ENCODE data around the gene PDSS2. TPM values are rescaled to one million over a fixed set of nuclear protein-coding genes. Genes with fewer than 3 reads are reported as not detected.

The PDSS2 gene
- total and polyA plus RNA-seq, 2 of the 4 experiments (the other 2 are of a cell fraction): 8.6 to 9.2 TPM

- Histone ChIP-seq H3K56ac (ENCODE audit: extremely low read depth, insufficient read depth, low read length) (no peak overlapping the region), H4K5ac (ENCODE audit: low read depth, low read length) (peak overlapping the region; percentile 68; the same call in 1 of the 2 replicates), H4K20me1 (ENCODE audit: insufficient read depth, low read length) (no peaks in the 10 kb centered on the region), H3K4ac (ENCODE audit: low read depth, low read length) (no peak overlapping the region), H2AFZ (replicated peaks; ENCODE audit: low read length, poor library complexity) (no peak overlapping the region), H3K27me3 (ENCODE audit: control insufficient read depth, insufficient read depth, low read length) (no peaks in the 10 kb centered on the region), H3K9ac (ENCODE audit: low read depth, low read length) (no peak overlapping the region), H3K4me2 (ENCODE audit: low read depth, low read length) (no peak overlapping the region), H4K91ac (ENCODE audit: insufficient read depth, low read depth, low read length) (peak overlapping the region; percentile 24; the same call in 1 of the 2 replicates), H2BK20ac (ENCODE audit: low read depth, low read length) (peak overlapping the region; percentile 45; the same call in 1 of the 2 replicates), H3K4me3 (ENCODE audit: insufficient read depth, low read depth, low read length) (no peak overlapping the region), H4K8ac (ENCODE audit: low read depth in 2 of 2, low read length in 2 of 2) (peak overlapping the region in 1 of 2 experiments; percentile 10; a peak in 1 of 4 replicates), H3K36me3 (ENCODE audit: control insufficient read depth, insufficient read depth, low read length) (no peaks in the 10 kb centered on the region), H2BK120ac (ENCODE audit: low read depth, low read length) (no peak overlapping the region), H2BK5ac (ENCODE audit: low read depth, low read length, poor library complexity, severe bottlenecking) (no peak overlapping the region), H3K9me3 (ENCODE audit: control insufficient read depth, insufficient read depth, low read length) (no peaks in the 10 kb centered on the region), H2AK9ac (replicated peaks; ENCODE audit: low read depth, low read length, poor library complexity) (no peak overlapping the region), H3K4me1 (ENCODE audit: control insufficient read depth, insufficient read depth, low read length) (no peaks in the 10 kb centered on the region; the same call in 1 of the 2 replicates), H3K79me1 (ENCODE audit: low read depth in 1 of 2, low read length in 2 of 2) (no peaks in the 10 kb centered on the region), H3K18ac (ENCODE audit: low read depth, low read length) (0 out of 2 replicates have a peak overlapping the region, but pooled peaks have one; percentile 48), H3K23ac (ENCODE audit: low read depth, low read length) (no peak overlapping the region), H2AK5ac (ENCODE audit: low read depth, low read length) (no peak overlapping the region), H2BK15ac (ENCODE audit: low read depth, low read length) (no peak overlapping the region), H3K9me1 (ENCODE audit: insufficient read depth, low read length) (no peaks in the 10 kb centered on the region), H3K27ac (ENCODE audit: insufficient read depth, low read length) (no peak overlapping the region), H3K14ac (replicated peaks; ENCODE audit: low read depth, low read length) (no peak overlapping the region; the same call in 1 of the 2 replicates)
- intact Hi-C loops (cut with micrococcal nuclease) (no loop called here), dilution Hi-C loops (cut with HindIII; ENCODE audit: low sequenced_read_pairs, unreplicated experiment) (no loop called here), in situ Hi-C loops (cut with MboI; ENCODE audit: low sequenced_read_pairs) (no loop called here)
- CTCF ChIA-PET: no interaction called here
- ATAC-seq (ENCODE audit: low read depth) (no peak), DNase-seq (no peak)
- POLR2A ChIA-PET (ENCODE audit: unreplicated experiment): interaction anchor here (0.5 kb wide), 1 partner anchor 703 kb away, joined by 13 read pairs; no protein-coding TSS in a partner anchor
- no TSS peak for BruUV-seq (replicated peaks)
- no peak for TF ChIP-seq POLR2A (IDR thresholded peaks at IDR 0.05; ENCODE audit: low read depth, low read length)
- TF ChIP-seq CHD1 (IDR thresholded peaks at IDR 0.05; ENCODE audit: low read depth, low read length): no peak
- no peak for TF ChIP-seq NFE2L2 (IDR thresholded peaks at IDR 0.05; ENCODE audit: low read depth, low read length)
- TF ChIP-seq MXI1 (IDR thresholded peaks at IDR 0.05; ENCODE audit: borderline replicate concordance, low read depth, low read length): no peak
- TF ChIP-seq CEBPB (IDR thresholded peaks at IDR 0.05; ENCODE audit: low read depth, low read length): no peak
- TF ChIP-seq RCOR1 (IDR thresholded peaks at IDR 0.05; ENCODE audit: insufficient replicate concordance, low read length): no peak
- no peak for TF ChIP-seq RFX5 (IDR thresholded peaks at IDR 0.05; ENCODE audit: low read depth, low read length)
- TF ChIP-seq BHLHE40 (IDR thresholded peaks at IDR 0.05; ENCODE audit: low read depth, low read length): no peak
- TF ChIP-seq MAFK (IDR thresholded peaks at IDR 0.05; ENCODE audit: low read depth, low read length): no peak
- TF ChIP-seq, protein P1, sequence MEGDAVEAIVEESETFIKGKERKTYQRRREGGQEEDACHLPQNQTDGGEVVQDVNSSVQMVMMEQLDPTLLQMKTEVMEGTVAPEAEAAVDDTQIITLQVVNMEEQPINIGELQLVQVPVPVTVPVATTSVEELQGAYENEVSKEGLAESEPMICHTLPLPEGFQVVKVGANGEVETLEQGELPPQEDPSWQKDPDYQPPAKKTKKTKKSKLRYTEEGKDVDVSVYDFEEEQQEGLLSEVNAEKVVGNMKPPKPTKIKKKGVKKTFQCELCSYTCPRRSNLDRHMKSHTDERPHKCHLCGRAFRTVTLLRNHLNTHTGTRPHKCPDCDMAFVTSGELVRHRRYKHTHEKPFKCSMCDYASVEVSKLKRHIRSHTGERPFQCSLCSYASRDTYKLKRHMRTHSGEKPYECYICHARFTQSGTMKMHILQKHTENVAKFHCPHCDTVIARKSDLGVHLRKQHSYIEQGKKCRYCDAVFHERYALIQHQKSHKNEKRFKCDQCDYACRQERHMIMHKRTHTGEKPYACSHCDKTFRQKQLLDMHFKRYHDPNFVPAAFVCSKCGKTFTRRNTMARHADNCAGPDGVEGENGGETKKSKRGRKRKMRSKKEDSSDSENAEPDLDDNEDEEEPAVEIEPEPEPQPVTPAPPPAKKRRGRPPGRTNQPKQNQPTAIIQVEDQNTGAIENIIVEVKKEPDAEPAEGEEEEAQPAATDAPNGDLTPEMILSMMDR (conservative IDR thresholded peaks at IDR 0.05; ENCODE audit: low read depth, low read length): no peak
- TF ChIP-seq, protein P2, sequence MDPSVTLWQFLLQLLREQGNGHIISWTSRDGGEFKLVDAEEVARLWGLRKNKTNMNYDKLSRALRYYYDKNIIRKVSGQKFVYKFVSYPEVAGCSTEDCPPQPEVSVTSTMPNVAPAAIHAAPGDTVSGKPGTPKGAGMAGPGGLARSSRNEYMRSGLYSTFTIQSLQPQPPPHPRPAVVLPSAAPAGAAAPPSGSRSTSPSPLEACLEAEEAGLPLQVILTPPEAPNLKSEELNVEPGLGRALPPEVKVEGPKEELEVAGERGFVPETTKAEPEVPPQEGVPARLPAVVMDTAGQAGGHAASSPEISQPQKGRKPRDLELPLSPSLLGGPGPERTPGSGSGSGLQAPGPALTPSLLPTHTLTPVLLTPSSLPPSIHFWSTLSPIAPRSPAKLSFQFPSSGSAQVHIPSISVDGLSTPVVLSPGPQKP (IDR thresholded peaks at IDR 0.05; ENCODE audit: borderline replicate concordance, low read depth, low read length): no peak
- TF ChIP-seq RAD21 (IDR thresholded peaks at IDR 0.05; ENCODE audit: low read length): no peak
- TF ChIP-seq FOS (IDR thresholded peaks at IDR 0.05; ENCODE audit: low read depth, low read length): no peak
- TF ChIP-seq, protein P3, sequence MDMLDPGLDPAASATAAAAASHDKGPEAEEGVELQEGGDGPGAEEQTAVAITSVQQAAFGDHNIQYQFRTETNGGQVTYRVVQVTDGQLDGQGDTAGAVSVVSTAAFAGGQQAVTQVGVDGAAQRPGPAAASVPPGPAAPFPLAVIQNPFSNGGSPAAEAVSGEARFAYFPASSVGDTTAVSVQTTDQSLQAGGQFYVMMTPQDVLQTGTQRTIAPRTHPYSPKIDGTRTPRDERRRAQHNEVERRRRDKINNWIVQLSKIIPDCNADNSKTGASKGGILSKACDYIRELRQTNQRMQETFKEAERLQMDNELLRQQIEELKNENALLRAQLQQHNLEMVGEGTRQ (IDR thresholded peaks at IDR 0.05; ENCODE audit: low read depth, low read length): no peak
- TF ChIP-seq SMC3 (IDR thresholded peaks at IDR 0.05; ENCODE audit: low read depth, low read length): no peak
- TF ChIP-seq MAZ (IDR thresholded peaks at IDR 0.05; ENCODE audit: borderline replicate concordance, low read depth, low read length): no peak
- 60% methylated on average over 1 of the region's 2 CpGs; no CpG with 5 or more reads in 1 of the 2 experiments for WGBS, 2 experiments (ENCODE audit: extremely low coverage in 2 of 2, insufficient read length in 1 of 2)
These were observed 229.3 kb downstream of the PDSS2 start for GRCh38 chr6:107230024-107230423.

All from IMR-90 (cell line).